Erythroblast (primary cell): ENCODE measurements around the gene G6PC1.
"Not testable (repeated sequence)": the region's sequence is repeated elsewhere in the genome, so short reads cannot be mapped to it uniquely, and the experiment has no call there.

Experiments used
- GATA1 ChIP-seq: IDR thresholded peaks from 2 replicates; pipeline ENCODE4 v1.6.1; 2011; ENCODE audit warnings: low read depth, mild to moderate bottlenecking, control low read depth, low read length, moderate library complexity
- POLR2A ChIP-seq: IDR thresholded peaks from 2 replicates; pipeline ENCODE4 v1.6.1; 2011; ENCODE audit warnings: mild to moderate bottlenecking, low read length

DNA sequence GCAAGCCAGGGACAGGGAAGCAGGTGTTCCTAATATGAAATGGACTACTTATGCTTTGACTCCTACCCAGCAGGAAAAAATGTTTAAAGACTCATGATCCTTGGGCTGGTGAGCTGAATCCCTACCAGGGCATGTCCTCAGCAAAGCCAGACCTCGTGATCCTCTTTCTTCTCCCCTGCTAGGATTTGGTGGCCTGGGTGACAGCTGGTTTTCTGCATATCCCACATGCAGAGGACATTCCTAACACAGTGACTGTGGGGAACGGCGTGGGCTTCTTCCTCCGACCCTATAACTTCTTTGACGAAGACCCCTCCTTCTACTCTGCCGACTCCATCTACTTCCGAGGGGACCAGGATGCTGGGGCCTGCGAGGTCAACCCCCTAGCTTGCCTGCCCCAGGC, 44.5 kb upstream of the G6PC1 start:
- not testable (repeated sequence) for TF ChIP-seq POLR2A, GATA1
